OCI-LY3 (cell line): ENCODE measurements around the gene IL1RAPL1.

Experiments used
- CTCF ChIP-seq: fragments of 200-600, 300-600 bp; sonication (generic); IDR thresholded peaks from 2 replicates; pipeline ENCODE4 v1.5.1; 2014; ENCODE audit warnings: antibody characterized with exemption, low read length, low read depth
- EZH2phosphoT487 ChIP-seq: fragments of 200-600 bp; shearing (Covaris generic); IDR thresholded peaks from 2 replicates; pipeline ENCODE4 v1.6.1; 2018; ENCODE audit warnings: antibody characterized with exemption, mixed run types, low read depth

- TF ChIP-seq CTCF (no peak), EZH2phosphoT487 (no peak)
These were observed 394.7 kb downstream of the IL1RAPL1 start for GRCh38 chrX:28981952-28982351.
